WERI-Rb-1 (cell line): ENCODE data around the gene PRKCA.

Experiments
- DNase-seq: peaks from one replicate; pipeline ENCODE4 v3.0.0-alpha.2; 2020
- H3K27ac ChIP-seq: fragments of 250-450 bp; sonication (Bioruptor Pico); 2 replicates; pipeline ENCODE4 v1.5.1; 2020; ENCODE audit warnings: mild to moderate bottlenecking, moderate library complexity
- H3K27me3 ChIP-seq: fragments of 250-450 bp; sonication (Bioruptor Pico); 2 replicates; pipeline ENCODE4 v1.5.1; 2021; ENCODE audit warnings: mild to moderate bottlenecking, low read depth, moderate library complexity; ENCODE audit not compliant: insufficient read depth, severe bottlenecking
- H3K36me3 ChIP-seq: fragments of 250-450 bp; sonication (Bioruptor Pico); 2 replicates; pipeline ENCODE4 v1.5.1; 2020; ENCODE audit warnings: mild to moderate bottlenecking, moderate library complexity
- H3K4me3 ChIP-seq: 2 replicates; pipeline ENCODE4 v1.5.1; 2011; ENCODE audit warnings: low read depth, mild to moderate bottlenecking, control low read depth, low read length
- H3K9me3 ChIP-seq: fragments of 250-450 bp; sonication (Bioruptor Pico); 2 replicates; pipeline ENCODE4 v1.5.1; 2021; ENCODE audit warnings: mild to moderate bottlenecking, moderate library complexity; ENCODE audit not compliant: severe bottlenecking
- CTCF ChIP-seq: IDR thresholded peaks from 2 replicates; pipeline ENCODE4 v1.5.1; 2011; ENCODE audit warnings: low read depth, mild to moderate bottlenecking, control low read depth, inconsistent platforms, low read length

The PRKCA gene

GRCh38 chr17:66627985-66628384 is 325.6 kb downstream of the PRKCA start:
- no peaks in the 10 kb centered on the region for H3K36me3 ChIP-seq
- no peaks in the 10 kb centered on the region for H3K27me3 ChIP-seq
- no peak overlapping the region for H3K4me3 ChIP-seq
- DNase-seq = no peak
- TF ChIP-seq CTCF = no peak
- no peak overlapping the region for H3K27ac ChIP-seq
- H3K9me3 ChIP-seq = no peaks in the 10 kb centered on the region

- no peak for DNase-seq
- TF ChIP-seq CTCF = no peak
- Histone ChIP-seq H3K9me3 (no peaks in the 10 kb centered on the region), H3K27ac (no peak overlapping the region), H3K27me3 (no peaks in the 10 kb centered on the region), H3K4me3 (no peak overlapping the region), H3K36me3 (no peaks in the 10 kb centered on the region)
Measured at GRCh38 chr17:66629762-66630161, 327.3 kb downstream of the PRKCA start.

GRCh38 chr17:66630379-66630778 is 328.0 kb downstream of the PRKCA start:
- no peak overlapping the region for H3K27ac ChIP-seq
- H3K27me3 ChIP-seq = no peaks in the 10 kb centered on the region
- no peak for DNase-seq
- H3K4me3 ChIP-seq = no peak overlapping the region
- H3K36me3 ChIP-seq = no peaks in the 10 kb centered on the region
- no peaks in the 10 kb centered on the region for H3K9me3 ChIP-seq
- no peak for TF ChIP-seq CTCF

- no peak overlapping the region for H3K27ac ChIP-seq
- no peaks in the 10 kb centered on the region for H3K9me3 ChIP-seq
- no peak overlapping the region for H3K4me3 ChIP-seq
- DNase-seq = no peak
- no peaks in the 10 kb centered on the region for H3K36me3 ChIP-seq
- H3K27me3 ChIP-seq = no peaks in the 10 kb centered on the region
- no peak for TF ChIP-seq CTCF
Measured at GRCh38 chr17:66630828-66631472, 328.5 kb downstream of the PRKCA start.

GRCh38 chr17:66632731-66633130 is 330.3 kb downstream of the PRKCA start:
- no peaks in the 10 kb centered on the region for H3K9me3 ChIP-seq
- no peaks in the 10 kb centered on the region for H3K36me3 ChIP-seq
- no peak for DNase-seq
- no peaks in the 10 kb centered on the region for H3K27me3 ChIP-seq
- H3K4me3 ChIP-seq = no peak overlapping the region
- no peak overlapping the region for H3K27ac ChIP-seq
- no peak for TF ChIP-seq CTCF
